Naive thymus-derived CD4-positive, alpha-beta T cell (primary cell): ENCODE measurements around the gene ALAS1. TPM values are rescaled to one million over a fixed set of nuclear protein-coding genes. Genes with fewer than 3 reads are reported as not detected.
A peak's percentile ranks its signal among the peaks of the same experiment; 100 is the strongest.

ENCODE experiments used
- ATAC-seq: fragments of 150-1000 bp; cut with Tn5 transposase; 2 replicates; pipeline ENCODE4 v1.10.0; 2021; ENCODE audit warnings: mild to moderate bottlenecking, moderate library complexity
- CTCF ChIA-PET: fragments of 350-600 bp; sonication (Branson Sonifier 250); formaldehyde crosslinking; loops from one replicate; lab custom pipeline; 2021; ENCODE audit warnings: antibody characterized with exemption; lab: Charles Lee
- POLR2A ChIA-PET: fragments of 350-600 bp; sonication (Branson Sonifier 250); formaldehyde crosslinking; loops from one replicate; lab custom pipeline; 2021; ENCODE audit warnings: antibody characterized with exemption, inconsistent platforms; lab: Charles Lee
- DNase-seq, 9 donors: peaks; one replicate each; pipeline versions ENCODE4 v3.0.0 to v3.0.0-alpha.2; 2020 to 2022; ENCODE audit warnings: mixed read lengths in 1 of 9
- H3K27ac ChIP-seq: one replicate; pipeline ENCODE4 v1.7.0; 2013; ENCODE audit warnings: mild to moderate bottlenecking, low read depth, low read length, moderate library complexity
- H3K27me3 ChIP-seq, 2 donors: one replicate each; pipeline ENCODE4 v1.7.0; 2013; ENCODE audit warnings: low read length in 2 of 2, mild to moderate bottlenecking in 2 of 2, moderate library complexity in 2 of 2; ENCODE audit not compliant: control insufficient read depth in 2 of 2, insufficient read depth in 2 of 2
- H3K36me3 ChIP-seq, 3 experiments: 1 replicate in 2 of 3; 2 replicates in 1 of 3; pipeline ENCODE4 v1.7.0; 2013; ENCODE audit warnings: low read length in 3 of 3, mild to moderate bottlenecking in 3 of 3, moderate library complexity in 1 of 3; ENCODE audit not compliant: insufficient read depth in 3 of 3, control insufficient read depth in 2 of 3
- H3K4me1 ChIP-seq, 2 donors: one replicate each; pipeline ENCODE4 v1.7.0; 2013; ENCODE audit warnings: low read length in 2 of 2, mild to moderate bottlenecking in 2 of 2, moderate library complexity in 1 of 2; ENCODE audit not compliant: control insufficient read depth in 2 of 2, insufficient read depth in 2 of 2
- H3K4me3 ChIP-seq: 2 replicates; pipeline ENCODE4 v1.7.0; 2013; ENCODE audit warnings: mild to moderate bottlenecking, low read length
- H3K9me3 ChIP-seq, 3 experiments: 1 replicate in 2 of 3; 2 replicates in 1 of 3; pipeline ENCODE4 v1.7.0; 2013; ENCODE audit warnings: low read length in 3 of 3; ENCODE audit not compliant: control insufficient read depth in 2 of 3
- H3K27ac Mint-ChIP-seq, 9 donors: one replicate each; pipeline ENCODE4 v1.8.0; 2020 to 2022; ENCODE audit warnings: mixed read lengths in 9 of 9, mild to moderate bottlenecking in 8 of 9, moderate library complexity in 5 of 9, inconsistent platforms in 2 of 9
- H3K27me3 Mint-ChIP-seq, 5 donors: one replicate each; pipeline ENCODE4 v1.8.0; 2021 to 2022; ENCODE audit warnings: mixed read lengths in 5 of 5, mild to moderate bottlenecking in 1 of 5
- H3K36me3 Mint-ChIP-seq, 5 donors: one replicate each; pipeline ENCODE4 v1.8.0; 2020 to 2022; ENCODE audit warnings: mixed read lengths in 5 of 5, mild to moderate bottlenecking in 3 of 5, inconsistent platforms in 1 of 5
- H3K4me1 Mint-ChIP-seq, 7 donors: one replicate each; pipeline ENCODE4 v1.8.0; 2020 to 2022; ENCODE audit warnings: mixed read lengths in 7 of 7, mild to moderate bottlenecking in 3 of 7, inconsistent platforms in 1 of 7
- H3K4me3 Mint-ChIP-seq, 10 donors: one replicate each; pipeline ENCODE4 v1.8.0; 2020 to 2022; ENCODE audit warnings: mild to moderate bottlenecking in 10 of 10, mixed read lengths in 10 of 10, moderate library complexity in 6 of 10, inconsistent platforms in 2 of 10
- H3K9me3 Mint-ChIP-seq, 11 donors: one replicate each; pipeline ENCODE4 v1.8.0; 2020 to 2022; ENCODE audit warnings: mixed read lengths in 11 of 11, mild to moderate bottlenecking in 4 of 11, inconsistent platforms in 1 of 11, moderate library complexity in 1 of 11
- intact Hi-C, 2 donors: fragments of 100-400 bp; cut with micrococcal nuclease; formaldehyde crosslinking; loops; one replicate each; pipeline ENCODE4 v1.15.1; 2023
- polyA plus RNA-seq, 2 donors: library from polyadenylated mRNA; unstranded; fragments of 300-500 nt; fragmentation: Illumina TruSeq; gene quantifications; one replicate each; pipeline ENCODE4 v1.2.3, GENCODE V29; 2021
- total RNA-seq, 6 experiments: library from RNA in 5 of 6; stranded (reverse) in 5 of 6; gene quantifications; 1 replicate in 5 of 6; 2 replicates in 1 of 6; pipeline ENCODE4 v1.2.3 and lab custom pipeline; 2021 to 2026

Gene ALAS1
- total and polyA plus RNA-seq, 7 experiments from 2014 or later = 12.6 to 74.3 (median 27.4) TPM

GRCh38 chr3:52234516-52235447, 36.8 kb downstream of the ALAS1 start:
- peaks cover 46 to 79% (median 73%) of the 10 kb centered on the region in 7 donors for H3K4me1 Mint-ChIP-seq
- ChIA-PET POLR2A (interaction anchor here (0.6 to 46.3 kb wide), 7 partner anchors 12 to 105 kb away, joined by 3 to 1418 read pairs (median 10); partner anchors contain the start of genes GLYCTK, TLR9 and WDR82), CTCF (interaction anchor here (0.6 to 11.1 kb wide), 8 partner anchors 15 to 212 kb away, joined by 3 to 126 read pairs (median 6); partner anchors contain the start of gene WDR82)
- ATAC-seq (no peak), DNase-seq (no peak)
- H3K27me3 Mint-ChIP-seq = no peaks in the 10 kb centered on the region
- peaks cover 0 to 22% (median 6%) of the 10 kb centered on the region in 5 donors for H3K36me3 Mint-ChIP-seq
- peaks cover 5 to 53% (median 23%) of the 10 kb centered on the region in 3 experiments for H3K36me3 ChIP-seq
- peak overlapping the region in 4 of 10 donors; percentile 23 to 93 (median 58) for H3K4me3 Mint-ChIP-seq
- no peaks in the 10 kb centered on the region for H3K9me3 ChIP-seq
- peak overlapping the region; percentile 22 for H3K27ac ChIP-seq
- peak overlapping the region; percentile 38 to 90 (median 68) for H3K27ac Mint-ChIP-seq
- intact Hi-C loops = no loop called here
- H3K4me3 ChIP-seq = no peak overlapping the region
- peaks cover 41 to 51% of the 10 kb centered on the region in 2 donors for H3K4me1 ChIP-seq
- H3K27me3 ChIP-seq = no peaks in the 10 kb centered on the region
- H3K9me3 Mint-ChIP-seq = no peaks in the 10 kb centered on the region

- intact Hi-C loops = no loop called here
- DNase-seq = peak in 2 of 9 donors; percentile 3 to 9
- CTCF ChIA-PET = interaction anchor here (0.9 to 11.1 kb wide), 8 partner anchors 10 to 103 kb away, joined by 3 to 126 read pairs (median 4); partner anchors contain the start of gene WDR82
- Mint-ChIP-seq H3K4me3 (peak overlapping the region in 9 of 10 donors; percentile 14 to 100 (median 59)), H3K4me1 (peaks cover 58 to 91% (median 78%) of the 10 kb centered on the region in 7 donors), H3K9me3 (no peaks in the 10 kb centered on the region), H3K27ac (peak overlapping the region in 7 of 9 donors; percentile 3 to 73 (median 56)), H3K27me3 (no peaks in the 10 kb centered on the region), H3K36me3 (peaks cover 0 to 25% (median 0%) of the 10 kb centered on the region in 5 donors)
- POLR2A ChIA-PET = interaction anchor here (0.6 to 46.3 kb wide), 7 partner anchors 9 to 736 kb away, joined by 3 to 1418 read pairs (median 12); partner anchors contain the start of genes GLYCTK, PPM1M, TLR9 and WDR82
- Histone ChIP-seq H3K36me3 (peaks cover 0 to 36% (median 9%) of the 10 kb centered on the region in 3 experiments), H3K4me1 (peaks cover 55 to 65% of the 10 kb centered on the region in 2 donors), H3K4me3 (no peak overlapping the region), H3K9me3 (no peaks in the 10 kb centered on the region), H3K27me3 (no peaks in the 10 kb centered on the region), H3K27ac (peak overlapping the region; percentile 95)
- no peak for ATAC-seq
These were observed 38.5 kb downstream of the ALAS1 start for GRCh38 chr3:52236424-52236886.

- no peak for ATAC-seq
- Histone ChIP-seq H3K9me3 (no peaks in the 10 kb centered on the region), H3K36me3 (peaks cover 0 to 31% (median 9%) of the 10 kb centered on the region in 3 experiments), H3K27me3 (no peaks in the 10 kb centered on the region), H3K4me3 (no peak overlapping the region), H3K4me1 (peaks cover 54 to 66% of the 10 kb centered on the region in 2 donors), H3K27ac (peak overlapping the region; percentile 95)
- ChIA-PET CTCF (interaction anchor here (0.9 to 11.1 kb wide), 8 partner anchors 9 to 100 kb away, joined by 3 to 126 read pairs (median 4); partner anchors contain the start of gene WDR82), POLR2A (interaction anchor here (0.7 to 46.3 kb wide), 9 partner anchors 9 to 102 kb away, joined by 3 to 1418 read pairs (median 12); partner anchors contain the start of genes GLYCTK, PPM1M, TLR9 and WDR82)
- intact Hi-C loops = no loop called here
- peak overlapping the region in 8 of 9 donors; percentile 31 to 90 (median 68) for H3K27ac Mint-ChIP-seq
- H3K9me3 Mint-ChIP-seq = peaks cover 0 to 3% (median 0%) of the 10 kb centered on the region in 11 donors
- peak overlapping the region; percentile 23 to 100 (median 92) for H3K4me3 Mint-ChIP-seq
- peaks cover 0 to 21% (median 0%) of the 10 kb centered on the region in 5 donors for H3K36me3 Mint-ChIP-seq
- H3K4me1 Mint-ChIP-seq = peaks cover 59 to 91% (median 80%) of the 10 kb centered on the region in 7 donors
- DNase-seq = peak in 2 of 9 donors; percentile 7 to 9
- H3K27me3 Mint-ChIP-seq = no peaks in the 10 kb centered on the region
These were observed 39.2 kb downstream of the ALAS1 start for GRCh38 chr3:52237006-52237656.

- Mint-ChIP-seq H3K4me1 (peaks cover 62 to 88% (median 76%) of the 10 kb centered on the region in 7 donors), H3K9me3 (peaks cover 0 to 3% (median 0%) of the 10 kb centered on the region in 11 donors), H3K27ac (peak overlapping the region in 7 of 9 donors; percentile 88 to 96 (median 91)), H3K36me3 (peaks cover 0 to 21% (median 0%) of the 10 kb centered on the region in 5 donors), H3K4me3 (peak overlapping the region; percentile 86 to 100 (median 96)), H3K27me3 (no peaks in the 10 kb centered on the region)
- DNase-seq (no peak), ATAC-seq (no peak)
- Histone ChIP-seq H3K36me3 (peaks cover 0 to 25% (median 6%) of the 10 kb centered on the region in 3 experiments), H3K4me1 (peaks cover 52 to 62% of the 10 kb centered on the region in 2 donors), H3K27ac (peak overlapping the region; percentile 95), H3K27me3 (no peaks in the 10 kb centered on the region), H3K9me3 (no peaks in the 10 kb centered on the region), H3K4me3 (peak overlapping the region; percentile 92)
- POLR2A ChIA-PET = interaction anchor here (0.7 to 46.3 kb wide), 9 partner anchors 12 to 101 kb away, joined by 3 to 1418 read pairs (median 12); partner anchors contain the start of genes GLYCTK, TLR9 and WDR82
- intact Hi-C loops = loop anchor here (2.0 kb wide), 2 partner anchors 17 to 79 kb away; partner anchors contain the start of gene DNAH1 (in 1 of the 2)
- CTCF ChIA-PET = interaction anchor here (1.1 to 11.1 kb wide), 7 partner anchors 9 to 181 kb away, joined by 3 to 126 read pairs (median 4); partner anchors contain the start of genes TLR9 and WDR82
These were observed 39.8 kb downstream of the ALAS1 start for GRCh38 chr3:52237657-52238172.

- Histone ChIP-seq H3K4me3 (peak overlapping the region; percentile 92), H3K9me3 (no peaks in the 10 kb centered on the region), H3K36me3 (peaks cover 0 to 19% (median 6%) of the 10 kb centered on the region in 3 experiments), H3K27ac (peak overlapping the region; percentile 95), H3K4me1 (peaks cover 52 to 56% of the 10 kb centered on the region in 2 donors), H3K27me3 (no peaks in the 10 kb centered on the region)
- ChIA-PET CTCF (interaction anchor here (0.7 to 11.1 kb wide), 8 partner anchors 11 to 181 kb away, joined by 3 to 126 read pairs (median 4); partner anchors contain the start of genes TLR9 and WDR82), POLR2A (interaction anchor here (0.5 to 46.3 kb wide), 13 partner anchors 12 to 182 kb away, joined by 3 to 1418 read pairs (median 7); partner anchors contain the start of genes DUSP7, GLYCTK, TLR9 and WDR82)
- Mint-ChIP-seq H3K4me3 (peak overlapping the region; percentile 86 to 100 (median 96)), H3K36me3 (peaks cover 0 to 21% (median 0%) of the 10 kb centered on the region in 5 donors), H3K27ac (peak overlapping the region; percentile 83 to 96 (median 90)), H3K9me3 (peaks cover 0 to 3% (median 0%) of the 10 kb centered on the region in 11 donors), H3K27me3 (no peaks in the 10 kb centered on the region), H3K4me1 (peaks cover 61 to 88% (median 75%) of the 10 kb centered on the region in 7 donors)
- intact Hi-C loops = loop anchor here (2.0 kb wide), 2 partner anchors 17 to 79 kb away; partner anchors contain the start of gene DNAH1 (in 1 of the 2)
- no peak for ATAC-seq
- DNase-seq = no peak
These were observed 40.3 kb downstream of the ALAS1 start for GRCh38 chr3:52238193-52238760.
